Activated CD8-positive, alpha-beta memory T cell treated with anti-CD3 and anti-CD28 coated beads, Interleukin-2, amount 50 U/mL, for 24 hours (primary cell): Measurements from ENCODE around the gene EDNRB.
"Not testable (repeated sequence)": the region's sequence is repeated elsewhere in the genome, so short reads cannot be mapped to it uniquely, and the experiment has no call there.

Experiments
- DNase-seq: peaks from one replicate; pipeline ENCODE4 v3.0.0-alpha.2; 2020; ENCODE audit errors: extremely low read depth

Gene EDNRB

GRCh38 chr13:77896536-77896935 is 22.1 kb downstream of the EDNRB start:
- DNase-seq = no peak

- DNase-seq = no peak
Measured at GRCh38 chr13:77894743-77895142, 23.9 kb downstream of the EDNRB start.

GRCh38 chr13:77893066-77893465 is 25.6 kb downstream of the EDNRB start:
- no peak for DNase-seq

- no peak for DNase-seq
Measured at GRCh38 chr13:77892491-77892890, 26.1 kb downstream of the EDNRB start.

- no peak for DNase-seq
Measured at GRCh38 chr13:77891486-77891885, 27.1 kb downstream of the EDNRB start.

GRCh38 chr13:77891041-77891440 is 27.6 kb downstream of the EDNRB start:
- no peak for DNase-seq

GRCh38 chr13:77883328-77883727 is 35.3 kb downstream of the EDNRB start:
- DNase-seq = no peak

- no peak for DNase-seq
Measured at GRCh38 chr13:77878190-77878589, 40.4 kb downstream of the EDNRB start.

GRCh38 chr13:77876176-77876575 is 42.5 kb downstream of the EDNRB start:
- DNase-seq = no peak

GRCh38 chr13:77874406-77874805 is 44.2 kb downstream of the EDNRB start:
- no peak for DNase-seq

- no peak for DNase-seq
Measured at GRCh38 chr13:77872995-77873394, 45.6 kb downstream of the EDNRB start.

GRCh38 chr13:77871596-77871995 is 47.0 kb downstream of the EDNRB start:
- no peak for DNase-seq

GRCh38 chr13:77868717-77869116 is 49.9 kb downstream of the EDNRB start:
- no peak for DNase-seq

- no peak for DNase-seq
Measured at GRCh38 chr13:77866971-77867370, 51.7 kb downstream of the EDNRB start.

GRCh38 chr13:77865622-77866021 is 53.0 kb downstream of the EDNRB start:
- no peak for DNase-seq

- no peak for DNase-seq
Measured at GRCh38 chr13:77863144-77863543, 55.5 kb downstream of the EDNRB start.

GRCh38 chr13:77861741-77862140 is 56.9 kb downstream of the EDNRB start:
- no peak for DNase-seq

GRCh38 chr13:77860507-77860981 is 58.1 kb downstream of the EDNRB start:
- no peak for DNase-seq

GRCh38 chr13:77859450-77859849 is 59.2 kb downstream of the EDNRB start:
- DNase-seq = no peak

- no peak for DNase-seq
Measured at GRCh38 chr13:77857531-77858209, 61.0 kb downstream of the EDNRB start.

GRCh38 chr13:77853703-77854102 is 64.9 kb downstream of the EDNRB start:
- DNase-seq = no peak

- DNase-seq = not testable (repeated sequence)
Measured at GRCh38 chr13:77848050-77848449, 70.6 kb downstream of the EDNRB start.

- no peak for DNase-seq
Measured at GRCh38 chr13:77846173-77846572, 72.5 kb downstream of the EDNRB start.
